HG02938 (cell line): ENCODE measurements around the gene PXN.
"Not testable (repeated sequence)": the region's sequence is repeated elsewhere in the genome, so short reads cannot be mapped to it uniquely, and the experiment has no call there.

Experiments
- ATAC-seq: cut with Tn5 transposase; IDR thresholded peaks from one replicate; pipeline ENCODE4 v1.9.1; 2021; ENCODE audit warnings: mild to moderate bottlenecking, moderate library complexity; ENCODE audit not compliant: unreplicated experiment

PXN gene

DNA sequence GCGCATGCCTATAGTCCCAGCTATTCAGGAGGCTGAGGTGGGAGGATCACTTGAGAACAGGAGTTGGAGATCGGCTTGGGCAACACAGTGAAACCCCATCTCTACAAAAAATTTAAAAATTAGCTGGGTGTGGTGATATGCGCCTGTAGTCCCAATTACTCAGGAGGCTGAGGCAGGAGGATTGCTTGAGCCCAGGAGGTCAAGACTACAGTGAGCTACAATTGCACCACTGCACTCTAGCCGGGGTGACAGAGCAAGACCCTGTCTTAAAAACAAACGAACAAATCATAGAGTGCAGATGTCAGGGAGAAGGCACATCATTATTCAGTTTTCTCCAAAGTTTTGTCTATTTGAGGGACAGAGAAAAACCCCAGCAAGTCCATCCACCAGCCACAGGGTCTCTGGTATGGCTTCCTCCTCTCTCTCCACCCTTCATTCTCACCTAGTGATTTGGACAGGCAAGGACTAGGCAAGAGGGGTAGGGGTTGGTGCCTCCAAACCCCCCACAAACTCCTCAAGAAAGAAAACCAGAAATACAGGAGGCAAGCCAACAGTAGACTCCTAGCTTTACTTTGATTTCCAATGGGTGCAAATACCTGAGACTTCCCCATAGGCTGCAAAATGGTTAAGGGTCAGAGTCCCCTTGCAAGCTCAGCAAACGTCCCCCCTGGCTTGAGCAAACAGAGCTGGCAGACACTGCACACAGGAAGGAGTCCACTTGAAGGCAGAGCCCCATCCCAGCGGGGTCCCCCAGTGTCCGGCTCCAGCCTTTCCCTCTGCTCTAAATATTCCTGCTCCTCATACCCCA is 38.1 kb downstream of the PXN start:
- ATAC-seq, result no peak

DNA sequence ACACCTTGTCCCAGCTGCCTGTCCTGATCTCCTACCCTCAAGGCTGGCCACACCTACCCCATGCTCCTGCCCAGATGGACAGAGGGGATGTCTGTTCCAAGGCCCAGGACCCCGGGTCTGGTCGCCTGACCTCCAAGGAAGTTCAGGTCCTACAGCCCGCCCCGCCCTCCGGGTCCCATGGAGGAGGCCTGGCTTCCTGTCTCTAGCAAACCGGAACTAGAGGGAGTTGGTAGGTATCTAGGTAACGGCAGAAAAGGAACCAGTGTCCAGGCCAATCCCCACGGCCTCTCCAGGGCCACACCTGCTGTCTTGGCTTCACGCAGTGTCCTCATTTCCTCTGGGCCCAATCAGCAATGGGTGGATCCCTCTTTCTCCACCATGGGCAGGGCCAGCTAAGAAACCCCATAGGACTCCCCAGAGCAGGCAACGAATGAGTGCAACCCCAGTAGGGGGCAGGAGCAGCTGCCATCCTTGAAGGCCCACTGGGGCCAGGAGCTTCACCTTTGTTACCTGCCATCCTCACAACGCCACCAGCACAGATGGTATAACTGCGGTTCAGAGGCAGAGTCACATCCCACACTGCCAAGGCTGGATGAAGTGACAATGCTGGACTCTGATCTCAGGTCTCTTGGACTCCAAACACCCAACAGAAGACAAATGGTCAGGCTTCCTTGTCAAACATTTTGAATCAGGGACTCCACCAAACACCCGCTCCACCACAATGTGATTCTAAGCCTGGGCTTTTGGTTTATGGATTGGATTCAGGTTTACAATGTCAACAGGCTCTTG is 39.5 kb downstream of the PXN start:
- ATAC-seq, result no peak

DNA sequence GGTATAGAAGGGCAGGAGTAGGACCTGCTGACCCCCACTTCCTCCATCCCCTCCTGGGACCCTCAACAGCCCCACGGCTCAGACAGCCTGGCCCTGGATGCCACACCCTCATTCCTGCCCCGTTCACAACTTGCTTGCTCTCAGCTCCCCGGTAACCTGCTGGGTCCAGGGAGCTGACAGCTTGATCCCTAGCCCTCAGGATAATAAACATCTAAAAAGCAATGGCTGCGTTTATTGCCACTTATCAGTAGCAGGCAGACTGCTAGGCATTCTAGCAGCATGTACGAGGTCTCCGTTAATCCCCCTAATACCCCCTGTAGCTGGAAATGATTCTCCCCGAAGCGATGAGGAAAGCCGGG is 40.4 kb downstream of the PXN start:
- ATAC-seq, result no peak

DNA sequence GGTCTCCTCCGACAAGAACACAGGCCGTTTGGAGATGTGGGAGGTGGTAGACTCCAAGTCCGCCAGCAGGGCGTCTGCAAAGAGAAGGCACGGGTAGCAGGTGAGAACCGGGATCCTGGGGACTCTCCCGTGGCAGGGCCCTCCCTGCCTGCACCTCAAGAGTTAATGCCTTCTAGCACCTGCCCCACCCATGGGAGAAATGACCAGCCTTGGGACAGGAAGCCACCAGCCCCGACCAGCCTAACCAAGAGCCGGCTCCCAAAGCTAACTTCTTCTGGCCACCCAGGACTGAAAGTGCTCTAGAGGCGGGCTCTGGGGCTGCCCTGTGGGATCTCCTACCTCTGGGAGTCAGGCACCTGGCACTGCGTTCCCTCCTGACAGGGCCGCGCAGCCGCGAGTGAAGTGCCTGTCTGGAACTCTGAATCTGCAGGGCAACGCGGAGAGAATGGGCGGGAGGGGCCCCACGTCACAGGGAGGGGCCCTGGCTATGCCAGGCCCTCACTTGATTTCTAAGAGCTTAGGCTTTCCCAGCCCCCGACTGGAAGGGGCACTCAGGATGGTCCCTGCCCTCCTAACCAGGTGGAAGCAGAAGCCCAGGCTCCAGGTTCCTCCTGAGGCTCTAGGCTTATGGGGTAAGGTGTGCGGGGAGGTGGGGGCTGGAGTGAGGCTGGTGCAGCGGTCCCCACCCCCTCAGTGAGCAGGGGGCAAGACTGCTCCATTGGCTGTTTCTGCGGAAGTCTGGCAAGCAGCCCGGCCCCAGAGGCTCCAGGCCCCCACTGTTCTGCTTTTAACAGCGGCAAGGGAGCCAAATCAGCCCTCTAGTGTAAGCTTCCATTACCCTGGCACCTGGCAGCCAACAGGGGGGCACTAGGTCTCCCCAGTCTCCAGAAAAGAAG is 41.0 kb downstream of the PXN start:
- ATAC-seq, result no peak

DNA sequence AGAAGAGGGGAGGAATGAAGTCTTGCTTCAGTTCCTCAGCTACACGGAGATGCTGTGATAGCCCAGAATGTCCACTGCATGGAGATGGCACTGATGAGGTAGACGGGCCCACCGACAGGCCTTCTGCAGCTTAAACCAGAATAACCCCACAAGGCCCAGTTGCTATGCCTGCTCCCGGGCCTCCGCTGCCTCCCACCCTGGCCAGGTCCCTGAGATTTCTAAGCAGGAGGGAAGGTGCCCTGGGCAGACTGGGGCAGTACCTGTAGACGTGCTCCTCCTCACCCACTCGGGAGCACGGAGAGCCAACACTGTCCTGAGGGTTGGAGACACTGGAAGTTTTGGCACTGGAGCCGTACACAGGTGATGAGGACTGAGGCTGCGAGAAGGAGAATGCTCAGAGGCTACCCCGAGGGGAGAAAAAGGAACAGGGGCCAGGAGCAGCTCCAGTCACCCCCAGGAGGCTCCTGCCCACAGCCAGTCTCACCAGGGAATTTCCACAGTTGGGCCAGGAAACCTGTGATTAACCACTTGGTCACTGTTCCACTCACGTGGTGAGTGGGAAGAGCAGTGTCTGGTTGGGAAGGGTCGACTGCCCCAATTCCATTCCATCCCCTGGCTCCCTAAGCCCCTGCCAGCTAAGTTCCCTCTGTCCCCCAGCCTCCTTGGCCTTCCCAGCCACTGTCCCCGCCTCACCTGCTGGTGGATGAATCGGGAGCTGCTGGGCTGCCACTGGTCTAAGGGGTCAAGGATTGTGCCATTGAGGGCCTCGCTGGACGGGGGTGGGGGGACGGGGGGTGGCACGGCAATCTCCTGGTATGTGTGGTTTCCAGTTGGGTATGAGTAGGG is 41.8 kb downstream of the PXN start:
- no peak for ATAC-seq

GRCh38 chr12:120222288-120222832 is 43.2 kb downstream of the PXN start:
- ATAC-seq, result no peak

DNA sequence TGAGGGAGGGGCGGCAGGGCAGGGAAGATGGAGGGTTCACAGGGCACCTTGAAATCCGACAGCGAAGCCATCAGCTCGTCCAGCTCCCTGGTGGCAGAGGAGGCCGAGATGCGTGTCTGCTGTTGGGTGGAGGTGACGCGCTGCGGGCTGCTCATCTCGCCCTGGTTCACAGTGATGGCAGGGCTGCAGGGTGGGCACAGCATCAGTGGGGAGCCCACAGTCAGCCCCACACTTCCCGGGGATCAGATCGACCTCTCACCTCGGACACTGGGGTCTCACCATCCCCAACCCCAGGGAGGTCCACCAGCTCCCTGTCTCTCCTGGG is 44.0 kb downstream of the PXN start:
- no peak for ATAC-seq

DNA sequence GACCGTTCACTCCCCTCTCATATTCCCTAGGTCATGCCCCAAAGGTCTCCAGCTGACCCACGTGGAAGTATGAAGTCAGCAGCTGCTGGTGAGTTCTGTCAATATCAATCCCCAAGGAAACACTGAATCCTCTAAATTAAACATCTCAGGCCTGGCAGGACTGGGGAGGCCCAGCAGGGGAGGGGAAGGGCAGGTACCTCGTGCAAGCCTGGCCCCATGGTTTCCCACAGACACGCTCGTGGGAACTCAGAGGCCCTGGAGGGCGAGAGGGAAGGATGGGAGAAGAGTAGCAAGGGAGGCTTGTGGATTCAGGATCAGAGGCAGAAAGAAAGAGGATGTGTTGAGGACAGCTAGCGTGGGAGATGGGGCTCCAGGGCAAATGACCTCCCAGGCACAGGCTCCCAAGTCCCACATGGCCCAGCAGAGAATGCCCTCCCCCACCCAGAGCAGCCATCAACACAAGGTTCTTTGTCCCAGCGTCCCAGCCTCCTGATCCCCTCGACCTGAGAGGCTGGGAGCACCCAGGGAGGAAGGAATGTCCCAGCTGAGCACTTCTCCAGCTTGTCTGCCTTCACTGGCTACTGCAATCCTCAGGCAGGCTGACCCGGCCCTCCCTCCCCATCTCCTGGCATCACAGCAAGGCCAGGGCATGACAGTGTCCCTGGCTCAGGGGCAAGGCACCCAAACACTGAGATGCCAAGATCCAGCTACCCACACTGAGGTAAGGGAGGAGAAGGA is 44.5 kb downstream of the PXN start:
- ATAC-seq, result no peak

DNA sequence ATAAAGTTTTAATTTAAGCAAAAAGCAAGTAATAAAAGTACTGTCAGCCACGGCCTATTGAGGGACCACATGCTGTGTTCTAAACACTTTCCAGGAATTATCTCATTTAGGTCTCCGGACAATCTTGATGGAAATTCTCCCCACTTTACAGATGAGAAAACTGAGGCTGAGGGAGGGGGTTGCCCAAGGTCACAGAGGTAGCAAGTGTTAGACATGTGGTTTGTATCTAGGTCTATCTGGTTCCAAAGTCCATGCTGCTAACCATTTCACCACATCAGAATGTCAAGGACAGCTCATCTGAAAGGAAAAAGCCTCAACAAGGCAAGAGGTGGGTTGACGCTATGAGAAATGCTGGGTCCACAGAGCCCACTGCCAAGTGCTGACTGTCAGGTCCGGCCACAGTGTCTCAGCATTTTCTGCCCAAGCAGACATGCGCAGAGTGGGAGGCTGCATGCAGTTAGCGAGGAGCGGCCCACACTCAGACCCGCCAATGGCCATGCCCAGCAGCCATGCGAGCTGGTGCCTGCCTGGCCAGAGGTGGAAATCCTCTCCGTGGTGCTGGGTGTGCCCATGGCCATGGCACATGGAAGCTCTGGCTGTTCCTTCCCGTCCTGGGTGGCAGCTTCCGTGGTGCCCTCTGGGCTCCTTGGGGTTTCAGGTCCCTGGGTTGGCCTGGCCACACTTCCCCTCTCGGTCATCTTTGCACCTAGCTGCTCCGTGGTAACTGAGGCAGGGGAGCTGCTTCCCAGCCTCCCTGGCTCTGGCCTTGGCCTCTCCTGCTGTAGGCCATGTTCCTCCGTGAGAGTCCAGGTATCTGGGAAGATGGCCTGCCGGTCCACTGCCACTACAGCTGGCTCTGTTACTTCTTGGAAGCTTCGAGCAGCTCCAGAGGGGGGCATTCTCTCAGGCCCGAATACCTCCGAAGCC is 46.6 kb downstream of the PXN start:
- ATAC-seq, result no peak

GRCh38 chr12:120216742-120217605 is 48.6 kb downstream of the PXN start:
- ATAC-seq, result no peak

GRCh38 chr12:120215766-120216735 is 49.5 kb downstream of the PXN start:
- ATAC-seq, result no peak

GRCh38 chr12:120215357-120215735 is 50.2 kb downstream of the PXN start:
- no peak for ATAC-seq

DNA sequence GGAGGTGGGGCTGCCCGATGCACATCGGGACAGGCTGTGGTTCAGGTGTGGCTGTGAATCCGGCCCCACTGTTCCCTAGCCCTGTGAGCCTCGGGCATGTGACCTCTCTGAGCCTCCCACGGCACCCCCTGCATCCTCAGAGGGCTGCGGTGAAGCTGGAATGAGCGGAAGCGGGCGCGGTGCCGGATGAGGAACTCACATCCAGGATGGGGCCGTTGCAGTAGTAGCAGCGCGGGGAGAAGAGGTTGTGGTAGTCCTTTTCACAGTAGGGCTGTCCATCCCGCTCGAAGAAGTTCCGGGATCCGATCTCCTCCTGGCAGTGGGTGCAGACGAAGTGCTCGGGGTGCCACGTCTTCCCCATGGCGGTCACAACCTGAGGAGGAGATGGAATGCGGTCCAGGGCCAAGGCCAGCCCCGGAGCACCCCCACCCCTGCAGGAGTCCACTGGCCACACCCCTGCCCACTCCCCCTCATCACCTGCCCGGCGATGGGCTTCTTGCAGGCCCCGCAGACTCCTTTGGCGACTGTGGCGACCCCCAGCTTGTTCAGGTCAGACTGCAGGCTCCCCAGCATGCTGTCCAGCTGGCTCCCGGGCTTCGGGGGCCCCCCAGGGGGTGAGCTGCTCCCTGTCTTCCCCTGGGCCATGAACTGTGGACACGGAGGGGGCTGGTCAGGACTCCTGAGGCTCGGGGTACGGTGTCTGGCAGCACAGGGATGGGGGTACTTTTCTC is 50.7 kb downstream of the PXN start:
- no peak for ATAC-seq

- no peak for ATAC-seq
Observed at GRCh38 chr12:120213758-120214157, 51.8 kb downstream of the PXN start.

DNA sequence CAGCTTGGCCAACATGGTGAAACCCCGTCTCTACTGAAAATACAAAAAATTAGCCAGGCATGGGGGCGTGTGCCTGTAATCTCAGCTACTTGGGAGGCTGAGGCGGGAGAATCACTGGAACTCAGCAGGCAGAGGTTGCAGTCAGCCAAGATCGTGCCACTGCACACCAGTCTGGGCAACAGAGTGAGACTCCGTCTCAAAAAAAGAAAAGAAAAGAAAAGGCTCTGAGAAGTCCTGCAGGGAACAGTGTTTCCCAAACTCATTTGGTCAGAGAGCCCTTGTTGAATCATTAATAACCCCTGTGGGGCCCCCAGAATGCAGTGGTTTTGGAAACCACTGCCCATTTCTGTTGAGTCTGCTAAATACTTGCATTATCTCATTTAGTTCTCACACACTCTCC is 52.3 kb downstream of the PXN start:
- ATAC-seq, result not testable (repeated sequence)

DNA sequence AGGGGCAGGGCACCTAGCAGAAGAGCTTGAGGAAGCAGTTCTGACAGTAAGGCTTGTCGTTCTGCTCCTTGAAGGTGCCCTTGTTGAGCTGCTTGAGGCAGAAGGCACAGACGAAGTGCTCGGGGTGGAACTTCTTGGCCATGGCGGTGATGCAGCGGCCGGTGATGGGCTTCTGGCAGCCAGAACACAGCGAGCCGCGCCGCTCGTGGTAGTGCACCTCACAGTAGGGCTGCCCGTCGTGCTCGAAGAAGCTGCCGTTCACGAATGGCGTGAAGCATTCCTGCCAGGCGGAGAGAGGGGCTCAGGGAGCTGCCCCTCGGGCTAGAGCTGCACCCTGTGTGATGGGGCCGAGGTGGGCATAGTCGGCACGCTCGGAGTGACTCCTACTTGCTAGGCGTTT is 53.2 kb downstream of the PXN start:
- ATAC-seq, result no peak
